Pancreas (tissue), 10 donors: ENCODE measurements around the gene CCDC102A. TPM values are rescaled to one million over a fixed set of nuclear protein-coding genes. Genes with fewer than 3 reads are reported as not detected.

Source experiments
- ATAC-seq, 4 donors: fragments of 200-7000 bp; cut with Tn5 transposase; one replicate each; pipeline versions ENCODE4 v1.8.0 to v1.9.1; 2020; ENCODE audit warnings: mild to moderate bottlenecking in 4 of 4, moderate library complexity in 4 of 4
- DNase-seq, 6 donors: peaks; one replicate each; pipeline ENCODE4 v3.0.0-alpha.2; 2020
- FAIRE-seq: peaks from 2 replicates; lab custom pipeline; 2012; peaks lifted over from hg19 to GRCh38; lab: Jason Lieb, UNC
- H3K27ac ChIP-seq, 4 donors: fragments of 200-600 bp; sonication (generic); 1 replicate in 3 of 4; 2 replicates in 1 of 4; pipeline versions ENCODE4 v1.5.0 to v1.8.0; 2020
- H3K27me3 ChIP-seq, 4 donors: fragments of 200-600 bp; one replicate each; pipeline ENCODE4 v1.8.0; 2021
- H3K36me3 ChIP-seq, 3 donors: fragments of 200-600 bp; sonication (generic) in 1 of 3; one replicate each; pipeline versions ENCODE4 v1.5.0 to v1.8.0; 2020 to 2021
- H3K4me1 ChIP-seq, 3 donors: fragments of 200-600 bp; one replicate each; pipeline ENCODE4 v1.8.0; 2021
- H3K4me3 ChIP-seq, 4 donors: fragments of 200-600 bp; sonication (generic) in 2 of 4; one replicate each; pipeline versions ENCODE4 v1.5.0 to v1.8.0; 2020 to 2021
- H3K9me3 ChIP-seq, 4 donors: fragments of 200-600 bp; one replicate each; pipeline ENCODE4 v1.8.0; 2021
- CTCF ChIP-seq, 4 donors: fragments of 200-600 bp; sonication (generic) in 3 of 4; IDR thresholded peaks; one replicate each; pipeline versions ENCODE4 v1.5.0 to v1.8.0; 2021; ENCODE audit warnings: antibody characterized with exemption in 4 of 4
- WGBS, 2 donors: extraction: QIAGEN DNeasy Blood & Tissue Kit; methylation state at CpG; one replicate each; pipeline ENCODE4 v1.1.7; 2013; 5-methylcytosine and 5-hydroxymethylcytosine counted together
- intact Hi-C, 3 donors: fragments of 100-400 bp; cut with DNase I; formaldehyde crosslinking; loops; one replicate each; pipeline versions ENCODE4 v1.11.1 to v1.14.2; 2022
- polyA plus RNA-seq, 2 donors: library from polyadenylated mRNA; stranded (reverse); fragments of 200-250 nt; gene quantifications; one replicate each; pipeline ENCODE4 v1.2.3, GENCODE V29; 2013
- total RNA-seq, 6 donors: library from RNA; stranded (reverse); fragmentation: NEBNext Ultra II Directional in 4 of 6; extraction: Animal tissue kit (Norgen Biotek cat#: 25700) in 4 of 6; gene quantifications; one replicate each; pipeline versions ENCODE4 v1.2.1 to v1.2.4, GENCODE V29; 2021 to 2023
- donor health status: healthy with polysubstance abuse.
- donor health status: DM: no; HTN: no; CAD: no; lungs with moderate emphysema.
- donor health status: DM: no; HTN: no; CAD: no.
- donor health status: control.
- donor health status: control.
- donor health status: Bipolar disorder and iron deficiency.
- donor health status: DM: yes; HTN: yes; CAD: no.
- donor health status: DM: no; HTN: no; CAD: no.
- donor health status: DM: no; HTN: no; CAD: no.
- donor health status: DM: yes; HTN: yes; CAD: no.

CCDC102A gene
- total and polyA plus RNA-seq, 8 donors = 2.2 to 5.8 (median 2.9) TPM

- no peak overlapping the region for H3K4me3 ChIP-seq
- H3K27me3 ChIP-seq = no peaks in the 10 kb centered on the region
- H3K9me3 ChIP-seq = no peaks in the 10 kb centered on the region
- no peak for TF ChIP-seq CTCF (IDR thresholded peaks at IDR 0.05)
- FAIRE-seq (no peak), ATAC-seq (no peak), DNase-seq (no peak)
- WGBS, 2 donors = 55 to 65% methylated on average over 10 of the region's 10 CpGs
- no peak overlapping the region for H3K27ac ChIP-seq
- no peaks in the 10 kb centered on the region for H3K4me1 ChIP-seq
- no peaks in the 10 kb centered on the region for H3K36me3 ChIP-seq
- intact Hi-C loops = loop anchor here in 2 of 3 donors (10.0 kb wide), 2 partner anchors 85 to 205 kb away; no protein-coding TSS in a partner anchor
Observed at GRCh38 chr16:57510016-57510871, 26.1 kb downstream of the CCDC102A start.

DNA sequence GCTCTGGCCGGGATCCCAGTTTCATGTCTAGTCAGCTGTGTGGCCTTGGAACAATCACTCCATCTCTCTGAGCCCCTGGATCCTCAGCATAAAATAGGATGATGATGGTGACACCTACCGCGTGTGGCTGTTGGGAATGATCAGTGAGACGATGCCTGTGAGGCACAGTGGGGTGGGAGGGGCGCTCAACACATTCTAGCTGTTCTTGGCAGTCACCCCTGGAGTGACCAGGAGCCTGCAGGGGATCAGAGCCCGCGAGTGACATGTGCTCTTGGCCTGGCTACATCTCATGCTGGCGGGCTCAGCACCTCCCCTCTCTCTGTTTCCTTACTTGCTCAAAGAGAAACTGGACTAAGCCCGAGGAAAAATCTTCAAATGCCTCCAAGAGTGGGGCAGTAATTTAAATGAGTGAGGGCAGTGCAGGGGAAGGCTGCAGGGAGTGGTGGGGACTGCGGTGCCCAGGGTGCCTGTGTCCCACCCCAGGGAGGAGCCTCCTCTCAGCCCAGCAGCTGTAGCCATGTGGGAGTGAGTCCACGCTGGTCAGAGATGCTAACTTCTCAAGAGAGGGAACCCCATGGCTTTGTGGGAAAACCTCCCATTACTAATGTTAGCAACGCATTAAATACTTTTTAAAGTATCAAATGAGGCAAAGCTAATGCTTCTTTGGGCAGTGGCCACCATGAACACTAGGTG lies 27.0 kb downstream of the CCDC102A start:
- no peak for TF ChIP-seq CTCF (IDR thresholded peaks at IDR 0.05)
- Histone ChIP-seq H3K9me3 (no peaks in the 10 kb centered on the region), H3K27ac (no peak overlapping the region), H3K4me1 (no peaks in the 10 kb centered on the region), H3K4me3 (no peak overlapping the region), H3K36me3 (no peaks in the 10 kb centered on the region), H3K27me3 (no peaks in the 10 kb centered on the region)
- 58 to 75% methylated on average over 12 of the region's 12 CpGs for WGBS, 2 donors
- DNase-seq (no peak), ATAC-seq (no peak), FAIRE-seq (no peak)
- intact Hi-C loops = no loop called here

DNA sequence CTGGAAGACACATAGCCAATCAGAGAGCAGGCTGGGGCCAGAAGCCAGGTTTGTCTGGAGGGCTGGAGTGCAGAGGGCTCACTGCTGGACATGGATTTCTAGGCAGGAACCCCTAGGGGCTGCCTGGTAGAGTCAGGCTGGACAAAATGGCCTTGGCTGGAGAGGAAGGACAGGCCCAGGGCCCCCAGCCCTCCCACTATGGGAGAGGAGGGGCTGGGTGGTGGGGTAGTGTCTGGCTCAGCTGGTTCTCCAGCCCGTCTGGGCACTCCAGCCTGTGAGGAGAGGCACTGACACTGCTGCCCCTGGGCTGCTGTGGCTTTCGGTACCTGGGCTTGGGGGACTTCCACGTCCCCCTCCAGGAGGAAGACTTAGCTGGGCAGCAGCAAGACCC lies 28.3 kb downstream of the CCDC102A start:
- Histone ChIP-seq H3K9me3 (no peaks in the 10 kb centered on the region), H3K27ac (no peak overlapping the region), H3K36me3 (no peaks in the 10 kb centered on the region), H3K4me1 (no peaks in the 10 kb centered on the region), H3K4me3 (no peak overlapping the region), H3K27me3 (no peaks in the 10 kb centered on the region)
- no peak for DNase-seq
- intact Hi-C loops = no loop called here
- ATAC-seq = no peak
- no peak for FAIRE-seq
- 70 to 91% methylated on average over 3 of the region's 3 CpGs for WGBS, 2 donors
- no peak for TF ChIP-seq CTCF (IDR thresholded peaks at IDR 0.05)

DNA sequence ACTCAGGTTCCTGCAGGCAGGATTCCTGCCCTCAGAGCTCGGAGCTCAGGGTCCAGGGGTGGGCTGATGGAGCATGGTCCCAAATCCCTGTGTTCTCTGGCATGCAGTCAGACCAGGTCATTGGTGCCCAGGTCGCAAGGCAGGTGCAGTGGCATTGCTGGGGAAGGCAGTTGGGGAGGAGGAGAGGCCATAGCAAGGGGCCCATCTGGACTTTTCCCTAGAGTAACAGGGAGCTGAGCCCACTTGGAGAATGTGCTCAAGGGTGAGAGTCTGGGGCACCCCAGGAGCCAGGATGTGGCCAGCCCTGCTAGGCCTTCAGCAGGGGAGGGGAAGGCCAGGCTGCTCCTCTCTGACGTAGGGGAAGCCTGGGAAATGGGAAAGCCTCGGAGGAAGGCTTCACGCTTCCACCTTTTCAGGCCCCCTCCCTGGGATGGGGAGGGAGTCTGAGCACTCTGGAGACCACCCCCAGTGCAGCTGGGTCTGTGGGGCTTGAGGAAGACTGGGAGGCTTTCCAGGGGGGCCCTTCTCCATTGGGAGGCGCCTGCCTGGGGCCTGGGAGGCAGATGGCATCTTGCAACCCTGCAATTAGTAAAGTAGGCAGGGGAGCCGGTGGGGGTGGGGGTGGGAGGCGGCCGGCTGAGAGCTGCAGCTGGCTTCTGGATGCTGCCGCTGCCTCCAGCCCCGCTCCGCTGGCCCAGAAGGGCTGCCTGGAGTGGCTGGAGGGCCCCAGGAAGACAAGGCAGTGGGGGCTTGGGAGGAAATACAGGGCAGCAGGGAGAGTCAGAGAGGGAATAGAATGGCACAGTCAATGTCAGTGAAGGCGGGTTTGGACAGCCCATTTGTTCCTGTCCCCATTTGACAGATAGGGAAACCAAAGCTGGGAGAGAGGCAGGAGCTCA lies 29.0 kb downstream of the CCDC102A start:
- DNase-seq (no peak), ATAC-seq (no peak), FAIRE-seq (no peak)
- no peaks in the 10 kb centered on the region for H3K9me3 ChIP-seq
- no peak overlapping the region for H3K27ac ChIP-seq
- H3K36me3 ChIP-seq = no peaks in the 10 kb centered on the region
- 71 to 75% methylated on average over 13 of the region's 13 CpGs for WGBS, 2 donors
- no peaks in the 10 kb centered on the region for H3K27me3 ChIP-seq
- intact Hi-C loops = no loop called here
- H3K4me3 ChIP-seq = no peak overlapping the region
- H3K4me1 ChIP-seq = no peaks in the 10 kb centered on the region
- TF ChIP-seq CTCF (IDR thresholded peaks at IDR 0.05) = no peak
